ENCODE measurements around the gene SKAP2. TPM values are rescaled to one million over a fixed set of nuclear protein-coding genes. Genes with fewer than 3 reads are reported as not detected.

The SKAP2 gene, protein sequence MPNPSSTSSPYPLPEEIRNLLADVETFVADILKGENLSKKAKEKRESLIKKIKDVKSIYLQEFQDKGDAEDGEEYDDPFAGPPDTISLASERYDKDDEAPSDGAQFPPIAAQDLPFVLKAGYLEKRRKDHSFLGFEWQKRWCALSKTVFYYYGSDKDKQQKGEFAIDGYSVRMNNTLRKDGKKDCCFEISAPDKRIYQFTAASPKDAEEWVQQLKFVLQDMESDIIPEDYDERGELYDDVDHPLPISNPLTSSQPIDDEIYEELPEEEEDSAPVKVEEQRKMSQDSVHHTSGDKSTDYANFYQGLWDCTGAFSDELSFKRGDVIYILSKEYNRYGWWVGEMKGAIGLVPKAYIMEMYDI
- total RNA-seq = 6.5 and 7.1 TPM in 2 replicates

GRCh38 chr7:26864309-26865093 lies at the start of gene SKAP2:
Gene SKAP2, minus strand, starts transcription at chr7:26864590. Its CDS starts 161 bp downstream, at chr7:26864429.

Other genes with a start within 250 kb of the SKAP2 start
- 0.30 and 0.32 TPM in 2 replicates for gene HOXA1, start 231.4 kb upstream of the SKAP2 start, total RNA-seq
- under 0.01 and 0.15 TPM in 2 replicates for gene HOXA2, start 238.1 kb upstream of the SKAP2 start, total RNA-seq